GOT3 (cell line): Measurements from ENCODE around the gene KIAA2012.

Experiments used
- DNase-seq: peaks from one replicate; lab custom pipeline; 2025; ENCODE audit warnings: mixed read lengths; lab: John Stamatoyannopoulos, UW

Gene KIAA2012

GRCh38 chr2:202088777-202089176 lies 15.7 kb downstream of the KIAA2012 start:
- no peak for DNase-seq

- no peak for DNase-seq
These were observed 17.5 kb downstream of the KIAA2012 start for GRCh38 chr2:202090530-202090929.

- DNase-seq: no peak
These were observed 18.4 kb downstream of the KIAA2012 start for GRCh38 chr2:202091476-202091875.

- no peak for DNase-seq
These were observed 21.5 kb downstream of the KIAA2012 start for GRCh38 chr2:202094426-202094986.

GRCh38 chr2:202095235-202095634 lies 22.2 kb downstream of the KIAA2012 start:
- DNase-seq: no peak

GRCh38 chr2:202096736-202097135 lies 23.7 kb downstream of the KIAA2012 start:
- DNase-seq: no peak

- DNase-seq: no peak
These were observed 25.2 kb downstream of the KIAA2012 start for GRCh38 chr2:202098291-202098690.

GRCh38 chr2:202099515-202099914 lies 26.5 kb downstream of the KIAA2012 start:
- no peak for DNase-seq

GRCh38 chr2:202100176-202100575 lies 27.1 kb downstream of the KIAA2012 start:
- DNase-seq: no peak

GRCh38 chr2:202101026-202101579 lies 28.0 kb downstream of the KIAA2012 start:
- DNase-seq: no peak

- DNase-seq: no peak
These were observed 29.5 kb downstream of the KIAA2012 start for GRCh38 chr2:202102425-202103000.

GRCh38 chr2:202104286-202104870 lies 31.3 kb downstream of the KIAA2012 start:
- DNase-seq: no peak

- DNase-seq: no peak
These were observed 32.0 kb downstream of the KIAA2012 start for GRCh38 chr2:202105025-202105424.

- no peak for DNase-seq
These were observed 35.3 kb downstream of the KIAA2012 start for GRCh38 chr2:202108345-202108744.

GRCh38 chr2:202109139-202109736 lies 36.2 kb downstream of the KIAA2012 start:
- DNase-seq: no peak

- DNase-seq: no peak
These were observed 36.7 kb downstream of the KIAA2012 start for GRCh38 chr2:202109737-202110184.

- DNase-seq: no peak
These were observed 37.4 kb downstream of the KIAA2012 start for GRCh38 chr2:202110491-202110890.

- DNase-seq: no peak
These were observed 39.0 kb downstream of the KIAA2012 start for GRCh38 chr2:202112041-202112440.

GRCh38 chr2:202113571-202114142 lies 40.6 kb downstream of the KIAA2012 start:
- no peak for DNase-seq

GRCh38 chr2:202114291-202114690 lies 41.2 kb downstream of the KIAA2012 start:
- no peak for DNase-seq

- no peak for DNase-seq
These were observed 41.7 kb downstream of the KIAA2012 start for GRCh38 chr2:202114795-202115194.

- DNase-seq: no peak
These were observed 42.5 kb downstream of the KIAA2012 start for GRCh38 chr2:202115479-202115971.
